Gastroesophageal sphincter (tissue), 3 donors: Measurements from ENCODE around the gene VPS36.
"Not testable (repeated sequence)": the region's sequence is repeated elsewhere in the genome, so short reads cannot be mapped to it uniquely, and the experiment has no call there.

Experiments used
- CTCF ChIP-seq, 4 experiments: fragments of 200-600 bp in 2 of 4; fragments of 450-650 bp in 2 of 4; sonication (generic) in 1 of 4; IDR thresholded peaks; one replicate each; pipeline ENCODE4 v1.5.1; 2017 to 2019; ENCODE audit warnings: antibody characterized with exemption in 4 of 4, mild to moderate bottlenecking in 2 of 4, moderate library complexity in 2 of 4
- EP300 ChIP-seq: sonication (generic); formaldehyde crosslinking; IDR thresholded peaks from one replicate; pipeline ENCODE4 v1.6.1; 2017; ENCODE audit warnings: antibody characterized with exemption, mild to moderate bottlenecking
- POLR2A ChIP-seq, 2 donors: fragments of 450-650 bp; IDR thresholded peaks; one replicate each; pipeline ENCODE4 v1.6.1; 2017; ENCODE audit warnings: antibody characterized with exemption in 2 of 2, mild to moderate bottlenecking in 2 of 2, moderate library complexity in 1 of 2
- POLR2AphosphoS5 ChIP-seq: sonication (generic); formaldehyde crosslinking; IDR thresholded peaks from one replicate; pipeline ENCODE4 v1.6.1; 2017; ENCODE audit warnings: antibody characterized with exemption

- TF ChIP-seq CTCF (IDR thresholded peaks at IDR 0.05); POLR2A (IDR thresholded peaks at IDR 0.05); POLR2AphosphoS5; EP300: not testable (repeated sequence)
These were observed 42.3 kb downstream of the VPS36 start for GRCh38 chr13:52408071-52408658.
